ENCODE measurements around the gene ARMC12.

- TF ChIP-seq CTCF (IDR thresholded peaks at IDR 0.05) (no peak), POLR2A (IDR thresholded peaks at IDR 0.05) (no peak)
Observed at GRCh38 chr6:35694462-35694861, 42.4 kb upstream of the ARMC12 start.

All from thyroid gland (tissue), 4 donors.